H9 (cell line): ENCODE results near the gene ADAMTS15. TPM values are rescaled to one million over a fixed set of nuclear protein-coding genes. Genes with fewer than 3 reads are reported as not detected.

ENCODE experiments used
- DNase-seq: peaks from one replicate; pipeline ENCODE4 v3.0.0-alpha.2; 2017
- H2AFZ ChIP-seq: one replicate; pipeline ENCODE4 v1.6.1; 2013; ENCODE audit warnings: mild to moderate bottlenecking, low read length, control low read depth, moderate library complexity
- H2AK5ac ChIP-seq: 2 replicates; pipeline ENCODE4 v1.6.1; 2013; ENCODE audit warnings: low read length, control low read depth, mixed read lengths; ENCODE audit not compliant: insufficient read length
- H2BK120ac ChIP-seq: one replicate; pipeline ENCODE4 v1.6.1; 2013; ENCODE audit warnings: low read depth, mild to moderate bottlenecking, low read length, control low read depth, inconsistent platforms; ENCODE audit not compliant: poor library complexity, severe bottlenecking
- H2BK12ac ChIP-seq: 2 replicates; pipeline ENCODE4 v1.6.1; 2013; ENCODE audit warnings: low read length, control low read depth, mixed read lengths, low read depth; ENCODE audit not compliant: insufficient read length
- H2BK15ac ChIP-seq: 2 replicates; pipeline ENCODE4 v1.6.1; 2013; ENCODE audit warnings: low read depth, low read length, control low read depth
- H2BK20ac ChIP-seq: one replicate; pipeline ENCODE4 v1.6.1; 2013; ENCODE audit warnings: low read depth, mild to moderate bottlenecking, low read length, control low read depth, inconsistent platforms; ENCODE audit not compliant: poor library complexity, severe bottlenecking
- H2BK5ac ChIP-seq: 2 replicates; pipeline ENCODE4 v1.6.1; 2013; ENCODE audit warnings: low read length, control low read depth, mixed read lengths; ENCODE audit not compliant: insufficient read length
- H3K14ac ChIP-seq: 2 replicates; pipeline ENCODE4 v1.6.1; 2013; ENCODE audit warnings: low read length, control low read depth; ENCODE audit not compliant: insufficient read depth
- H3K18ac ChIP-seq: 2 replicates; pipeline ENCODE4 v1.6.1; 2013; ENCODE audit warnings: low read depth, mild to moderate bottlenecking, mixed read lengths, low read length, control low read depth; ENCODE audit not compliant: insufficient read length
- H3K23ac ChIP-seq: 2 replicates; pipeline ENCODE4 v1.6.1; 2013; ENCODE audit warnings: low read length, control low read depth, mixed read lengths, low read depth; ENCODE audit not compliant: insufficient read length
- H3K23me2 ChIP-seq: 2 replicates; pipeline ENCODE4 v1.6.1; 2013; ENCODE audit warnings: low read depth, mild to moderate bottlenecking, mixed read lengths, low read length, control low read depth; ENCODE audit not compliant: insufficient read length, poor library complexity, severe bottlenecking
- H3K27ac ChIP-seq: 2 replicates; pipeline ENCODE4 v1.5.1; 2013; ENCODE audit warnings: low read length, control low read depth, mixed read lengths, low read depth; ENCODE audit not compliant: insufficient read length
- H3K27me3 ChIP-seq: 2 replicates; pipeline ENCODE4 v1.6.1; 2013; ENCODE audit warnings: low read length, control low read depth, inconsistent platforms; ENCODE audit not compliant: insufficient read depth
- H3K4ac ChIP-seq: 2 replicates; pipeline ENCODE4 v1.6.1; 2013; ENCODE audit warnings: low read depth, mild to moderate bottlenecking, control low read depth, inconsistent platforms, low read length, moderate library complexity
- H3K4me1 ChIP-seq: 2 replicates; pipeline ENCODE4 v1.6.1; 2013; ENCODE audit warnings: low read length, control low read depth, inconsistent platforms; ENCODE audit not compliant: insufficient read depth
- H3K4me2 ChIP-seq: 2 replicates; pipeline ENCODE4 v1.6.1; 2013; ENCODE audit warnings: low read length, control low read depth, mixed read lengths; ENCODE audit not compliant: insufficient read length, insufficient read depth
- H3K56ac ChIP-seq: 2 replicates; pipeline ENCODE4 v1.6.1; 2013; ENCODE audit warnings: low read depth, mild to moderate bottlenecking, mixed read lengths, low read length, control low read depth; ENCODE audit not compliant: insufficient read length
- H3K79me1 ChIP-seq: 2 replicates; pipeline ENCODE4 v1.6.1; 2013; ENCODE audit warnings: low read depth, mild to moderate bottlenecking, moderate library complexity, low read length, control low read depth, inconsistent platforms; ENCODE audit not compliant: insufficient read depth, poor library complexity, severe bottlenecking
- H3K79me2 ChIP-seq: 2 replicates; pipeline ENCODE4 v1.6.1; 2013; ENCODE audit warnings: low read length, control low read depth, inconsistent platforms; ENCODE audit not compliant: insufficient read depth
- H3K9ac ChIP-seq: 2 replicates; pipeline ENCODE4 v1.6.1; 2013; ENCODE audit warnings: low read length, control low read depth, mixed read lengths; ENCODE audit not compliant: insufficient read length; ENCODE audit errors: extremely low read depth
- H3K9me3 ChIP-seq: one replicate; pipeline ENCODE4 v1.6.1; 2013; ENCODE audit warnings: low read depth, low read length, inconsistent platforms; ENCODE audit not compliant: control insufficient read depth
- H3T11ph ChIP-seq: one replicate; pipeline ENCODE4 v1.6.1; 2013; ENCODE audit warnings: mild to moderate bottlenecking, low read length, control low read depth, inconsistent platforms
- H4K20me1 ChIP-seq: one replicate; pipeline ENCODE4 v1.6.1; 2013; ENCODE audit not compliant: control insufficient read depth, insufficient read length, insufficient read depth
- H4K5ac ChIP-seq: 2 replicates; pipeline ENCODE4 v1.6.1; 2013; ENCODE audit warnings: low read depth, mild to moderate bottlenecking, mixed read lengths, low read length, control low read depth; ENCODE audit not compliant: insufficient read length
- H4K8ac ChIP-seq: replicated peaks from 2 replicates; pipeline ENCODE4 v1.6.1; 2013; ENCODE audit warnings: low read length, control low read depth, mixed read lengths, low read depth; ENCODE audit not compliant: insufficient read length
- H4K91ac ChIP-seq: 2 replicates; pipeline ENCODE4 v1.6.1; 2013; ENCODE audit warnings: low read depth, mild to moderate bottlenecking, moderate library complexity, mixed read lengths, low read length, control low read depth; ENCODE audit not compliant: insufficient read length
- H3K27ac Mint-ChIP-seq, 3 experiments: 2 replicates in 2 of 3; 3 replicates in 1 of 3; pipeline ENCODE4 v1.8.0; 2020 to 2021; ENCODE audit warnings: mixed read lengths in 3 of 3, mild to moderate bottlenecking in 1 of 3, moderate library complexity in 1 of 3
- H3K27me3 Mint-ChIP-seq: 2 replicates; pipeline ENCODE4 v1.8.0; 2021; ENCODE audit warnings: low read depth, mild to moderate bottlenecking, moderate library complexity, mixed read lengths
- H3K36me3 Mint-ChIP-seq, 3 experiments: 2 replicates in 2 of 3; 3 replicates in 1 of 3; pipeline ENCODE4 v1.8.0; 2020 to 2021; ENCODE audit warnings: low read depth in 3 of 3, mixed read lengths in 3 of 3; ENCODE audit not compliant: insufficient read depth in 1 of 3
- H3K4me1 Mint-ChIP-seq, 2 experiments: 2 replicates each; pipeline ENCODE4 v1.8.0; 2020; ENCODE audit warnings: mixed read lengths in 2 of 2
- H3K4me3 Mint-ChIP-seq, 2 experiments: 2 replicates in 1 of 2; 3 replicates in 1 of 2; pipeline ENCODE4 v1.8.0; 2020 to 2021; ENCODE audit warnings: mild to moderate bottlenecking in 2 of 2, mixed read lengths in 2 of 2, moderate library complexity in 1 of 2
- H3K9me3 Mint-ChIP-seq, 2 experiments: 2 replicates in 1 of 2; 3 replicates in 1 of 2; pipeline ENCODE4 v1.8.0; 2020; ENCODE audit warnings: mild to moderate bottlenecking in 2 of 2, mixed read lengths in 2 of 2, moderate library complexity in 1 of 2
- WGBS: extraction: QIAGEN DNeasy Blood & Tissue Kit; methylation state at CpG from one replicate; pipeline ENCODE4 v1.1.7; 2013; ENCODE audit warnings: missing lambda C conversion rate, low lambda C conversion rate, mixed read lengths; ENCODE audit not compliant: insufficient read length; ENCODE audit errors: extremely low coverage; 5-methylcytosine and 5-hydroxymethylcytosine counted together
- total RNA-seq: library from RNA; stranded (reverse); gene quantifications from 2 replicates; pipeline ENCODE4 v1.2.1, GENCODE V29; 2021
- TF ChIP-seq, protein P1 (sequence below): fragments of 200-600 bp; sonication (generic); conservative IDR thresholded peaks from 3 replicates; pipeline ENCODE4 v1.8.0; 2021; ENCODE audit warnings: antibody characterized with exemption, mild to moderate bottlenecking

Gene ADAMTS15
- total RNA-seq, 1 experiment from 2014 or later, result 1.3 TPM

DNA sequence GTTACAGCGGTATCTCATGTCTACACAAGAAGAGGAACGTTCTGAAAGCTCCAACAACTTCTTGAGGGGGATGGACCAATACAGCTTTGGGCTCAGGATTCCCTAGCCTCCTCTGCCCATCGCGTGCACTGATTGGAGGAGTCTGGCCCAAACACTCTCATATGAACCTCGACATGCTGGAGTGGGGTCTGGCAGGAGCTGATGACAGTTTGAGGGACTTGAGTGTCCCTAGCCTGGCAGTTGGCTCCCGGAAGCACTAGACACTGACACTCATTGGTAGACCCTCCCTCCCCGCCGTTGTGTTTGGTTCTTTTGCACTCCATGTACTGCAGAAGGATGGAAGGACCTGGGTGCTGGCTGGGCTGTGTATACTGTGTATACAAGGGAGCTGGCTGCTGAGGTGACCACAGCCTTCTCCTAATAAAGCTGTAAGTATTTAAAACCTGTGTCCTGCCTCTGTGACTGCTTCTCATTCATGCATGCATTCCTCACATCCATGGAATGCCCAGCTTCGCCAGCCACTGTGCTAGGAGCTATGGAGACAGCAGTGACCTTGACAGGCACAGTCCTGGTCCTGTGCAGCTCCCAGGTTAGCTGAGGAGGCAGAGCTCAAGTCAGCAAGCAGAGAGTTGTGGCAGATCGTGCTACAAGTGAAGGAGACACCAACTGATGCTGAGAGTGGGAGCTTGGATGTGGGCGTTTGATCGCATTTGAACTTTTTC is 27.9 kb downstream of the ADAMTS15 start:
- no peaks in the 10 kb centered on the region; the same call in 1 of the 2 replicates for H3K27me3 Mint-ChIP-seq
- no peak overlapping the region for H4K8ac ChIP-seq
- H4K91ac ChIP-seq, result no peak overlapping the region
- H3K14ac ChIP-seq, result no peak overlapping the region
- H2BK12ac ChIP-seq, result no peak overlapping the region
- H3K9me3 Mint-ChIP-seq, result no peaks in the 10 kb centered on the region
- no peaks in the 10 kb centered on the region for H3K27me3 ChIP-seq
- no peak overlapping the region for H2BK120ac ChIP-seq
- no peak overlapping the region for H2BK5ac ChIP-seq
- peaks cover 3 to 4% of the 10 kb centered on the region in 2 experiments; a peak in 2 of 4 replicates for H3K4me1 Mint-ChIP-seq
- no peak overlapping the region for H2AFZ ChIP-seq
- TF ChIP-seq, protein P1, sequence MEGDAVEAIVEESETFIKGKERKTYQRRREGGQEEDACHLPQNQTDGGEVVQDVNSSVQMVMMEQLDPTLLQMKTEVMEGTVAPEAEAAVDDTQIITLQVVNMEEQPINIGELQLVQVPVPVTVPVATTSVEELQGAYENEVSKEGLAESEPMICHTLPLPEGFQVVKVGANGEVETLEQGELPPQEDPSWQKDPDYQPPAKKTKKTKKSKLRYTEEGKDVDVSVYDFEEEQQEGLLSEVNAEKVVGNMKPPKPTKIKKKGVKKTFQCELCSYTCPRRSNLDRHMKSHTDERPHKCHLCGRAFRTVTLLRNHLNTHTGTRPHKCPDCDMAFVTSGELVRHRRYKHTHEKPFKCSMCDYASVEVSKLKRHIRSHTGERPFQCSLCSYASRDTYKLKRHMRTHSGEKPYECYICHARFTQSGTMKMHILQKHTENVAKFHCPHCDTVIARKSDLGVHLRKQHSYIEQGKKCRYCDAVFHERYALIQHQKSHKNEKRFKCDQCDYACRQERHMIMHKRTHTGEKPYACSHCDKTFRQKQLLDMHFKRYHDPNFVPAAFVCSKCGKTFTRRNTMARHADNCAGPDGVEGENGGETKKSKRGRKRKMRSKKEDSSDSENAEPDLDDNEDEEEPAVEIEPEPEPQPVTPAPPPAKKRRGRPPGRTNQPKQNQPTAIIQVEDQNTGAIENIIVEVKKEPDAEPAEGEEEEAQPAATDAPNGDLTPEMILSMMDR, result no peak
- no peak overlapping the region for H3K56ac ChIP-seq
- no peak overlapping the region for H2BK20ac ChIP-seq
- no peak overlapping the region for H2AK5ac ChIP-seq
- H3K4me1 ChIP-seq, result no peaks in the 10 kb centered on the region; the same call in 1 of the 2 replicates
- H3K9ac ChIP-seq, result no peak overlapping the region
- H3K18ac ChIP-seq, result no peak overlapping the region
- H4K5ac ChIP-seq, result no peak overlapping the region
- H3K4ac ChIP-seq, result no peak overlapping the region
- H3K4me3 Mint-ChIP-seq, result no peak overlapping the region
- no peak overlapping the region for H3K23ac ChIP-seq
- H3K27ac ChIP-seq, result no peak overlapping the region
- no peaks in the 10 kb centered on the region for H4K20me1 ChIP-seq
- H3T11ph ChIP-seq, result no peak overlapping the region
- peak overlapping the region in 1 of 3 experiments; percentile 5; a peak in 1 of 7 replicates for H3K27ac Mint-ChIP-seq
- no peaks in the 10 kb centered on the region for H3K79me2 ChIP-seq
- H3K9me3 ChIP-seq, result no peaks in the 10 kb centered on the region
- WGBS, result no CpG with 5 or more reads among the region's 12 CpGs
- H3K23me2 ChIP-seq, result no peaks in the 10 kb centered on the region
- no peak overlapping the region for H3K4me2 ChIP-seq
- DNase-seq, result no peak
- no peak overlapping the region for H2BK15ac ChIP-seq
- no peaks in the 10 kb centered on the region for H3K79me1 ChIP-seq
- no peaks in the 10 kb centered on the region for H3K36me3 Mint-ChIP-seq
